A549 (cell line): ENCODE results near the gene USP30. TPM values are rescaled to one million over a fixed set of nuclear protein-coding genes. Genes with fewer than 3 reads are reported as not detected.
A peak's percentile ranks its signal among the peaks of the same experiment; 100 is the strongest.

Experiments used
- ATAC-seq, 2 experiments: fragments of 200-7000 bp in 1 of 2; fragments of >200 bp in 1 of 2; cut with Nextera tagmentation in 1 of 2; cut with Tn5 transposase in 1 of 2; 3 replicates each; pipeline versions ENCODE4 v1.8.0 to v1.9.1; 2018 to 2020; ENCODE audit warnings: mild to moderate bottlenecking in 1 of 2, moderate library complexity in 1 of 2
- CTCF ChIA-PET: fragments of 300-600 bp; sonication (Branson Sonifier 250); formaldehyde crosslinking; extraction: SDS; loops from one replicate; lab custom pipeline; 2021; ENCODE audit warnings: antibody characterized with exemption, inconsistent platforms; lab: Yijun Ruan, JAX
- POLR2A ChIA-PET: fragments of 350-600 bp; formaldehyde crosslinking; extraction: SDS; loops from one replicate; lab custom pipeline; 2021; ENCODE audit warnings: antibody characterized with exemption, inconsistent platforms; lab: Yijun Ruan, JAX
- DNase-seq, 2 experiments: peaks; one replicate each; pipeline versions ENCODE4 v3.0.0 to v3.0.0-alpha.2; 2011 to 2016; ENCODE audit warnings: low read depth in 1 of 2, low spot score in 1 of 2
- FAIRE-seq: peaks from 2 replicates; lab custom pipeline; 2011; peaks lifted over from hg19 to GRCh38; lab: Jason Lieb, UNC
- H3K27ac ChIP-seq, 2 experiments: fragments of >200 bp; sonication (Bioruptor Twin); formaldehyde crosslinking; 3 replicates each; pipeline ENCODE4 v1.5.1; 2016 to 2017
- H3K4me1 ChIP-seq: fragments of >200 bp; sonication (Bioruptor Twin); formaldehyde crosslinking; 3 replicates; pipeline ENCODE4 v1.6.1; 2016
- H3K4me2 ChIP-seq: fragments of >200 bp; sonication (Bioruptor Twin); formaldehyde crosslinking; 3 replicates; pipeline ENCODE4 v1.6.1; 2016
- H3K4me3 ChIP-seq: fragments of >200 bp; sonication (Bioruptor Twin); formaldehyde crosslinking; 3 replicates; pipeline ENCODE4 v1.5.1; 2016
- H3K9me3 ChIP-seq: fragments of >200 bp; sonication (Bioruptor Twin); formaldehyde crosslinking; 3 replicates; pipeline ENCODE4 v1.6.1; 2016
- BCL3 ChIP-seq: fragments of >200 bp; sonication (Bioruptor Twin); formaldehyde crosslinking; IDR thresholded peaks from 3 replicates; pipeline ENCODE4 v1.6.1; 2016
- BHLHE40 ChIP-seq: IDR thresholded peaks from 2 replicates; pipeline ENCODE4 v1.6.1; 2012; ENCODE audit warnings: low read depth, low read length, inconsistent platforms
- CBX8 ChIP-seq: fragments of 200-600 bp; sonication (generic); IDR thresholded peaks from 2 replicates; pipeline ENCODE4 v1.6.1; 2016
- CHD4 ChIP-seq: fragments of 200-600 bp; sonication (generic); IDR thresholded peaks from 2 replicates; pipeline ENCODE4 v1.6.1; 2016; ENCODE audit warnings: antibody characterized with exemption, mild to moderate bottlenecking, borderline replicate concordance
- ELK1 ChIP-seq: fragments of 150-350 bp; IDR thresholded peaks from 2 replicates; pipeline ENCODE4 v1.6.1; 2014; ENCODE audit warnings: low read depth, mild to moderate bottlenecking, low read length
- EP300 ChIP-seq, 2 experiments: fragments of >200 bp; sonication (Bioruptor Twin); formaldehyde crosslinking; IDR thresholded peaks; 2 replicates in 1 of 2; 3 replicates in 1 of 2; pipeline ENCODE4 v1.6.1; 2016 to 2017
- ESRRA ChIP-seq: fragments of 150-350 bp; IDR thresholded peaks from 2 replicates; pipeline ENCODE4 v1.6.1; 2014; ENCODE audit warnings: mild to moderate bottlenecking, low read length, borderline replicate concordance
- FOSL2 ChIP-seq, 2 experiments: fragments of 450-650 bp in 1 of 2; fragments of >200 bp in 1 of 2; sonication (Bioruptor Twin) in 1 of 2; formaldehyde crosslinking; IDR thresholded peaks; 2 replicates each; pipeline versions ENCODE4 v1.5.0 to v1.6.1; 2016 to 2020; ENCODE audit warnings: mild to moderate bottlenecking in 1 of 2, moderate library complexity in 1 of 2
- FOXS1 ChIP-seq: fragments of 250-450 bp; sonication (Bioruptor Pico); IDR thresholded peaks from 2 replicates; pipeline ENCODE4 v1.5.0; 2020; ENCODE audit warnings: mild to moderate bottlenecking, moderate library complexity
- GATA3 ChIP-seq: IDR thresholded peaks from 2 replicates; pipeline ENCODE4 v1.6.1; 2012; ENCODE audit warnings: borderline replicate concordance
- HEYL ChIP-seq: fragments of 250-450 bp; sonication (Bioruptor Pico); IDR thresholded peaks from 2 replicates; pipeline ENCODE4 v1.8.0; 2021; ENCODE audit warnings: mild to moderate bottlenecking, moderate library complexity
- HOXB13 ChIP-seq: fragments of 250-450 bp; sonication (Bioruptor Pico); IDR thresholded peaks from 2 replicates; pipeline ENCODE4 v1.5.0; 2020; ENCODE audit warnings: low read depth, mild to moderate bottlenecking, moderate library complexity
- JUN ChIP-seq, 2 experiments: fragments of >200 bp; sonication (Bioruptor Twin); formaldehyde crosslinking; IDR thresholded peaks; 2 replicates in 1 of 2; 3 replicates in 1 of 2; pipeline ENCODE4 v1.6.1; 2016 to 2017
- MAX ChIP-seq: IDR thresholded peaks from 2 replicates; pipeline ENCODE4 v1.6.1; 2012
- MAZ ChIP-seq: fragments of 150-350 bp; IDR thresholded peaks from 2 replicates; pipeline ENCODE4 v1.6.1; 2014; ENCODE audit warnings: antibody characterized with exemption, low read depth, low read length, borderline replicate concordance
- NFE2L2 ChIP-seq: fragments of 150-350 bp; conservative IDR thresholded peaks from 2 replicates; pipeline ENCODE4 v1.6.1; 2014; ENCODE audit warnings: low read length
- NPAS2 ChIP-seq: fragments of 250-450 bp; sonication (Bioruptor Pico); IDR thresholded peaks from 2 replicates; pipeline ENCODE4 v1.8.0; 2022; ENCODE audit warnings: mild to moderate bottlenecking, moderate library complexity, borderline replicate concordance
- NR3C1 ChIP-seq: fragments of >200 bp; sonication (Bioruptor Twin); formaldehyde crosslinking; IDR thresholded peaks from 3 replicates; pipeline ENCODE4 v1.6.1; 2017
- RFX5 ChIP-seq: fragments of 450-650 bp; IDR thresholded peaks from 2 replicates; pipeline ENCODE4 v1.7.1; 2014; ENCODE audit warnings: antibody characterized with exemption, mild to moderate bottlenecking, moderate library complexity
- RNF2 ChIP-seq: fragments of 200-600 bp; sonication (generic); IDR thresholded peaks from 2 replicates; pipeline ENCODE4 v1.6.1; 2016; ENCODE audit warnings: low read depth, mild to moderate bottlenecking, antibody characterized with exemption, moderate library complexity, borderline replicate concordance
- TFCP2L1 ChIP-seq: fragments of 250-450 bp; sonication (Bioruptor Pico); IDR thresholded peaks from 2 replicates; pipeline ENCODE4 v1.5.0; 2021; ENCODE audit warnings: mild to moderate bottlenecking
- ZFP36 ChIP-seq: fragments of 450-650 bp; IDR thresholded peaks from 2 replicates; pipeline ENCODE4 v1.6.1; 2014; ENCODE audit warnings: borderline replicate concordance; ENCODE audit not compliant: partially characterized antibody
- ZNF302 ChIP-seq: fragments of 250-450 bp; sonication (Bioruptor Pico); IDR thresholded peaks from 2 replicates; pipeline ENCODE4 v1.9.0; 2021; ENCODE audit warnings: inconsistent platforms, mild to moderate bottlenecking, moderate library complexity
- ZSCAN20 ChIP-seq: fragments of 250-450 bp; sonication (Bioruptor Pico); IDR thresholded peaks from 2 replicates; pipeline ENCODE4 v1.8.0; 2022; ENCODE audit warnings: mild to moderate bottlenecking, moderate library complexity
- WGBS: methylation state at CpG from one replicate; pipeline ENCODE4 v1.1.6; 2017; ENCODE audit errors: missing lambda C conversion rate; 5-methylcytosine and 5-hydroxymethylcytosine counted together
- polyA plus RNA-seq, 4 experiments: library from polyadenylated mRNA; depleted of rRNA in 3 of 4; stranded (reverse); fragments of >200 nt; fragmentation: RNase III in 1 of 4; extraction: RNeasy Plus Mini Kit Qiagen cat#74134 plus additional on column Dnase treatment in 1 of 4; gene quantifications; 2 replicates in 3 of 4; 3 replicates in 1 of 4; pipeline ENCODE4 v1.2.3, GENCODE V29; 2011 to 2017

The USP30 gene
- polyA plus RNA-seq, 2 of the 4 experiments (the other 2 are of a cell fraction) = 6.8 to 19.6 TPM

- ATAC-seq (no peak), FAIRE-seq (no peak)
Observed at GRCh38 chr12:109088818-109089217, 36.4 kb downstream of the USP30 start.

GRCh38 chr12:109089683-109090082 lies 37.3 kb downstream of the USP30 start:
- FAIRE-seq = no peak
- no peak for ATAC-seq
- H3K4me1 ChIP-seq = peaks cover 18% of the 10 kb centered on the region; the same call in 2 of the 3 replicates
- no peaks in the 10 kb centered on the region for H3K9me3 ChIP-seq
- H3K4me3 ChIP-seq = no peak overlapping the region
- POLR2A ChIA-PET = no interaction called here
- no peak for DNase-seq
- no peak for TF ChIP-seq BCL3
- TF ChIP-seq FOXS1 = no peak
- TF ChIP-seq BHLHE40 = no peak
- no peak for TF ChIP-seq JUN (IDR thresholded peaks at IDR 0.05)
- no peak for TF ChIP-seq RFX5
- TF ChIP-seq NR3C1 = no peak
- no peak for TF ChIP-seq GATA3
- no peak overlapping the region for H3K27ac ChIP-seq
- CTCF ChIA-PET = interaction anchor here (0.7 kb wide), 2 partner anchors 13 to 22 kb away, joined by 3 to 4 read pairs; no protein-coding TSS in a partner anchor
- no peak overlapping the region for H3K4me2 ChIP-seq
- WGBS = 94% methylated on average over 7 of the region's 7 CpGs

More at GRCh38 chr12:109088818-109089217, 36.4 kb downstream of the USP30 start:
- TF ChIP-seq MAX (no peak), ZSCAN20 (CRISPR knock-in tag) (no peak), NFE2L2 (no peak), FOSL2 (IDR thresholded peaks at IDR 0.05) (no peak), FOSL2 (CRISPR knock-in tag; IDR thresholded peaks at IDR 0.05) (peak; percentile 35; the same call in 1 of the 2 replicates)
- Histone ChIP-seq H3K4me1 (peaks cover 22% of the 10 kb centered on the region), H3K4me2 (no peak overlapping the region), H3K4me3 (no peak overlapping the region), H3K27ac (no peak overlapping the region), H3K9me3 (no peaks in the 10 kb centered on the region)
- 76% methylated on average over 6 of the region's 6 CpGs for WGBS
- no peak for DNase-seq
- CTCF ChIA-PET = interaction anchor here (0.7 kb wide), 1 partner anchor 117 kb away, joined by 6 read pairs; no protein-coding TSS in a partner anchor
- POLR2A ChIA-PET = interaction anchor here (0.6 kb wide), 1 partner anchor 133 kb away, joined by 4 read pairs; no protein-coding TSS in a partner anchor

GRCh38 chr12:109092497-109093021 lies 40.2 kb downstream of the USP30 start:
- POLR2A ChIA-PET = interaction anchor here (0.5 to 0.7 kb wide), 2 partner anchors 20 to 1157 kb away, joined by 3 to 4 read pairs; no protein-coding TSS in a partner anchor
- Histone ChIP-seq H3K9me3 (no peaks in the 10 kb centered on the region), H3K4me3 (peak overlapping the region; percentile 56), H3K4me1 (peaks cover 16% of the 10 kb centered on the region; the same call in 1 of the 3 replicates), H3K4me2 (peak overlapping the region; percentile 95), H3K27ac (peak overlapping the region; percentile 77 to 90)
- ATAC-seq (no peak), FAIRE-seq (no peak), DNase-seq (no peak)
- TF ChIP-seq HEYL (CRISPR knock-in tag) = 0 out of 2 replicates have a peak, but pooled peaks have one; percentile 28
- no peak for TF ChIP-seq ESRRA
- WGBS = 66% methylated on average over 6 of the region's 6 CpGs
- CTCF ChIA-PET = interaction anchor here (0.6 to 2.4 kb wide), 34 partner anchors 8 to 1174 kb away, joined by 3 to 13 read pairs (median 4); partner anchors contain the start of genes ISCU and USP30

- CTCF ChIA-PET = interaction anchor here (0.7 to 3.1 kb wide), 45 partner anchors 9 to 1175 kb away, joined by 3 to 13 read pairs (median 4); partner anchors contain the start of genes ISCU and USP30
- Histone ChIP-seq H3K4me1 (peaks cover 16% of the 10 kb centered on the region; the same call in 1 of the 3 replicates), H3K4me3 (peak within 1 kb of the TSS; percentile 56), H3K27ac (peak within 1 kb of the TSS; percentile 77 to 90), H3K4me2 (peak within 1 kb of the TSS; percentile 95), H3K9me3 (no peaks in the 10 kb centered on the region)
- FAIRE-seq (peak; percentile 28), ATAC-seq (peak; percentile 68 to 70), DNase-seq (peak; percentile 93 to 95)
- POLR2A ChIA-PET = interaction anchor here (0.5 kb wide), 1 partner anchor 19 kb away, joined by 4 read pairs; no protein-coding TSS in a partner anchor
- 10% methylated on average over 32 of the region's 45 CpGs for WGBS
- TF ChIP-seq FOSL2 (IDR thresholded peaks at IDR 0.05) (no peak), FOSL2 (CRISPR knock-in tag; IDR thresholded peaks at IDR 0.05) (0 out of 2 replicates have a peak, but pooled peaks have one; percentile 38), GATA3 (peak; percentile 33; the same call in 1 of the 2 replicates), HEYL (CRISPR knock-in tag) (no peak), JUN (IDR thresholded peaks at IDR 0.05) (peak in 1 of 2 experiments; percentile 91; a peak in 4 of 5 replicates), MAZ (peak; percentile 91; the same call in 1 of the 2 replicates), CBX8 (no peak), CHD4 (no peak), ZFP36 (peak; percentile 89), TFCP2L1 (CRISPR knock-in tag) (peak; percentile 90), HOXB13 (CRISPR knock-in tag) (peak; percentile 88), ELK1 (peak; percentile 77; the same call in 1 of the 2 replicates), ZNF302 (CRISPR knock-in tag) (no peak), RNF2 (no peak), EP300 (IDR thresholded peaks at IDR 0.05) (no peak), NPAS2 (no peak)
Observed at GRCh38 chr12:109093022-109093918, 40.9 kb downstream of the USP30 start, which contains the start of gene ALKBH2. Gene ALKBH2, minus strand, starts transcription at chr12:109093472. Its CDS starts 686 bp downstream, at chr12:109092786.
